H1 (cell line): ENCODE results near the gene CMBL.

Experiments
- BACH1 ChIP-seq: IDR thresholded peaks from 2 replicates; pipeline ENCODE4 v1.6.1; 2012; ENCODE audit warnings: low read length, improper control_type of control experiment
- CEBPB ChIP-seq: IDR thresholded peaks from 2 replicates; pipeline ENCODE4 v1.6.1; 2012; ENCODE audit warnings: low read depth, low read length
- CTCF ChIP-seq, 3 experiments: IDR thresholded peaks; 1 replicate in 2 of 3; 2 replicates in 1 of 3; pipeline versions ENCODE4 v1.5.1 to v1.6.1; 2011; ENCODE audit warnings: low read length in 3 of 3, mild to moderate bottlenecking in 3 of 3, inconsistent platforms in 2 of 3, low read depth in 1 of 3, moderate library complexity in 1 of 3; ENCODE audit not compliant: insufficient read depth in 1 of 3; ENCODE audit errors: control extremely low read depth in 1 of 3
- EP300 ChIP-seq, 2 experiments: IDR thresholded peaks; 1 replicate in 1 of 2; 2 replicates in 1 of 2; pipeline ENCODE4 v1.6.1; 2011 to 2012; ENCODE audit warnings: low read depth in 2 of 2, low read length in 2 of 2, mild to moderate bottlenecking in 2 of 2, borderline replicate concordance in 1 of 2, inconsistent platforms in 1 of 2, moderate library complexity in 1 of 2
- GTF2F1 ChIP-seq: IDR thresholded peaks from 2 replicates; pipeline ENCODE4 v1.6.1; 2012; ENCODE audit warnings: low read depth, low read length, improper control_type of control experiment, borderline replicate concordance
- POLR2A ChIP-seq, 2 experiments: IDR thresholded peaks; 1 replicate in 1 of 2; 2 replicates in 1 of 2; pipeline ENCODE4 v1.6.1; 2011; ENCODE audit warnings: low read depth in 2 of 2, low read length in 2 of 2, mild to moderate bottlenecking in 2 of 2; ENCODE audit errors: control extremely low read depth in 1 of 2
- RFX5 ChIP-seq: IDR thresholded peaks from 2 replicates; pipeline ENCODE4 v1.6.1; 2011; ENCODE audit warnings: low read depth, low read length, improper control_type of control experiment, borderline replicate concordance
- SIN3A ChIP-seq, 2 experiments: IDR thresholded peaks in 1 of 2; conservative IDR thresholded peaks in 1 of 2; 2 replicates each; pipeline ENCODE4 v1.6.1; 2011 to 2012; ENCODE audit warnings: low read length in 2 of 2, improper control_type of control experiment in 1 of 2, low read depth in 1 of 2, mild to moderate bottlenecking in 1 of 2
- TAF1 ChIP-seq: IDR thresholded peaks from 2 replicates; pipeline ENCODE4 v1.6.1; 2011; ENCODE audit warnings: mild to moderate bottlenecking, low read depth, low read length
- TEAD4 ChIP-seq: IDR thresholded peaks from 2 replicates; pipeline ENCODE4 v1.6.1; 2012; ENCODE audit warnings: low read depth, low read length, inconsistent platforms, mixed read lengths

- TF ChIP-seq POLR2A (IDR thresholded peaks at IDR 0.05; ENCODE audit: control extremely low read depth in 1 of 2, low read depth in 2 of 2, low read length in 2 of 2) (no peak), CTCF (IDR thresholded peaks at IDR 0.05; ENCODE audit: control extremely low read depth in 1 of 3, insufficient read depth in 1 of 3, low read depth in 1 of 3, low read length in 3 of 3) (no peak), CEBPB (no peak), GTF2F1 (no peak), SIN3A (conservative IDR thresholded peaks at IDR 0.05 in 1 of 2, IDR thresholded peaks at IDR 0.05 in 1 of 2; ENCODE audit: low read depth in 1 of 2, low read length in 2 of 2) (no peak), EP300 (IDR thresholded peaks at IDR 0.05; ENCODE audit: borderline replicate concordance in 1 of 2, low read depth in 2 of 2, low read length in 2 of 2) (no peak), BACH1 (no peak; the same call in 1 of the 2 replicates), RFX5 (no peak), TAF1 (no peak), TEAD4 (no peak)
Measured at GRCh38 chr5:10323588-10324488, 16.1 kb upstream of the CMBL start.
